ENCODE data around the gene CRELD1. TPM values are rescaled to one million over a fixed set of nuclear protein-coding genes. Genes with fewer than 3 reads are reported as not detected.

The CRELD1 gene
- total RNA-seq, 2 donors from 2014 or later, result 18.8 to 25.3 TPM

DNA sequence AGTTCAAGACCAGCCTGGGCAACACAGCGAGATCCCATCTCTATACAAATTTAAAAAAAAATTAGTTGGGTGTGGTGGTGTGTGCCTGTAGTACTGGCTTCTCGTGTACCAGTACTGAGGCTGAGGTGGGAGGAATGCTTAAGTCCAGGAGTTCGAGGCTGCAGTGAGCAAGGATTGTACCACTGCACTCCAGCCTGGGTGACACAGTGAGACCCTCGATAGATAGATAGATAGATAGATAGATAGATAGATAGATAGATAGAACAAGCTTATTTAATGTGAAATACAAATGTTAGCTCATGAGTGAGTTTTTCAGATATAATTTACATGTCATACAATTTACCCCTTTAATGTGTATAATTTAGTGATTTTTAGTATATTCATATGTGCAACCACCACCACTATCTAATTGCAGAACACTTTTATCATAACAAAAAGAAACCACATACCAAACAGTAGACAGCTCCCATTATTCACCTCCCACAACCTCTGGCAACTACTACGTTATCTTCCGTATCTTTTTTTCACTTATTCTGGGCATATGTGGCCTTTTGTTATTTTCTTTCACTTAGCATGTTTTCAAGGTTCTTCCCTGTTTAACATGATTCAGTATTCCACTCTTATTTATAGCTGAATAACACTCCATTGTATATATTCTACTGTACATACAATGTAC lies 31.7 kb downstream of the CRELD1 start:
- Mint-ChIP-seq H3K4me1 (ENCODE audit: low read depth) (no peaks in the 10 kb centered on the region), H3K27me3 (ENCODE audit: low read depth) (no peaks in the 10 kb centered on the region), H3K36me3 (ENCODE audit: insufficient read depth in 2 of 2) (peaks cover 4 to 17% of the 10 kb centered on the region in 2 donors), H3K27ac (no peak overlapping the region), H3K9me3 (no peaks in the 10 kb centered on the region), H3K4me3 (no peak overlapping the region)
- ATAC-seq (replicated peaks in 1 of 2) (no peak), DNase-seq (no peak)

DNA sequence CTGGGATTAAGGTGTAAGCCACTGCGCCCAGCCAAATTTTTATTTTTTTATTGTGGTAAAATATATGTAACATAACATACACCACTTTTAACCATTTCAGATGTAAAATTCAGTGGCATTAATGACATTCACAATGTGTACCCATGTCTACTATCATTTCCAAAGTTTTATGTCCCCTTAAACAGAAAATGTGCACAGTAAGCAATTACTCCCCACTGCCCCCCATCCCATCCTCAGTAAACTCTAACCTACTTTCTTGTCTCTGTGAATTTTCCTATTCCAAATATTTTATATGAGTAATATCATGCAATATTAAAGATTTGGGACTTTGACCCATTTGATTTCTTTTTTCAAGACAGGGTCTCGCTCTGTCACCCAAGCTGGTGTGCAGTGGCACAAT lies 33.2 kb downstream of the CRELD1 start:
- no peak for ATAC-seq (replicated peaks in 1 of 2)
- Mint-ChIP-seq H3K4me1 (ENCODE audit: low read depth) (no peaks in the 10 kb centered on the region), H3K9me3 (no peaks in the 10 kb centered on the region), H3K27ac (no peak overlapping the region), H3K36me3 (ENCODE audit: insufficient read depth in 2 of 2) (peaks cover 9 to 22% of the 10 kb centered on the region in 2 donors), H3K27me3 (ENCODE audit: low read depth) (no peaks in the 10 kb centered on the region), H3K4me3 (no peak overlapping the region)
- no peak for DNase-seq

GRCh38 chr3:9969632-9970019 lies 36.0 kb downstream of the CRELD1 start:
- Mint-ChIP-seq H3K9me3 (no peaks in the 10 kb centered on the region), H3K36me3 (ENCODE audit: insufficient read depth in 2 of 2) (peaks cover 9 to 30% of the 10 kb centered on the region in 2 donors), H3K27ac (no peak overlapping the region), H3K27me3 (ENCODE audit: low read depth) (no peaks in the 10 kb centered on the region), H3K4me1 (ENCODE audit: low read depth) (no peaks in the 10 kb centered on the region), H3K4me3 (no peak overlapping the region)
- ATAC-seq (replicated peaks in 1 of 2) (no peak), DNase-seq (no peak)

GRCh38 chr3:9970020-9970652 lies 36.5 kb downstream of the CRELD1 start:
- no peaks in the 10 kb centered on the region for H3K9me3 Mint-ChIP-seq
- peaks cover 9 to 30% of the 10 kb centered on the region in 2 donors for H3K36me3 Mint-ChIP-seq (ENCODE audit: insufficient read depth in 2 of 2)
- no peak overlapping the region for H3K4me3 Mint-ChIP-seq

GRCh38 chr3:9976721-9977709 lies 43.4 kb downstream of the CRELD1 start:
- Mint-ChIP-seq H3K4me1 (ENCODE audit: low read depth) (peaks cover 23% of the 10 kb centered on the region), H3K27ac (peak overlapping the region; percentile 90), H3K4me3 (peak overlapping the region; percentile 53 to 79), H3K27me3 (ENCODE audit: low read depth) (no peaks in the 10 kb centered on the region), H3K36me3 (ENCODE audit: insufficient read depth in 2 of 2) (peaks cover 0 to 13% of the 10 kb centered on the region in 2 donors), H3K9me3 (no peaks in the 10 kb centered on the region)
- peak; percentile 98 to 100 for ATAC-seq (replicated peaks in 1 of 2)
- peak; percentile 56 to 58 for DNase-seq

More at GRCh38 chr3:9970020-9970652, 36.5 kb downstream of the CRELD1 start:
- DNase-seq, result no peak
- no peaks in the 10 kb centered on the region for H3K4me1 Mint-ChIP-seq (ENCODE audit: low read depth)
- H3K27ac Mint-ChIP-seq, result no peak overlapping the region
- ATAC-seq (replicated peaks in 1 of 2), result no peak
- H3K27me3 Mint-ChIP-seq (ENCODE audit: low read depth), result no peaks in the 10 kb centered on the region

GRCh38 chr3:9978710-9979305 lies 45.2 kb downstream of the CRELD1 start:
- H3K27ac Mint-ChIP-seq, result peak overlapping the region; percentile 64
- ATAC-seq (replicated peaks in 1 of 2) (no peak), DNase-seq (no peak)
- no peaks in the 10 kb centered on the region for H3K27me3 Mint-ChIP-seq (ENCODE audit: low read depth)
- peaks cover 34% of the 10 kb centered on the region for H3K4me1 Mint-ChIP-seq (ENCODE audit: low read depth)
- H3K9me3 Mint-ChIP-seq, result no peaks in the 10 kb centered on the region
- peaks cover 0 to 11% of the 10 kb centered on the region in 2 donors for H3K36me3 Mint-ChIP-seq (ENCODE audit: insufficient read depth in 2 of 2)
- H3K4me3 Mint-ChIP-seq, result no peak overlapping the region

GRCh38 chr3:9980251-9980650 lies 46.6 kb downstream of the CRELD1 start:
- peak overlapping the region; percentile 28 for H3K27ac Mint-ChIP-seq
- H3K4me3 Mint-ChIP-seq, result no peak overlapping the region
- H3K9me3 Mint-ChIP-seq, result no peaks in the 10 kb centered on the region
- H3K4me1 Mint-ChIP-seq (ENCODE audit: low read depth), result peaks cover 40% of the 10 kb centered on the region
- no peak for ATAC-seq (replicated peaks in 1 of 2)
- H3K36me3 Mint-ChIP-seq (ENCODE audit: insufficient read depth in 2 of 2), result peaks cover 0 to 6% of the 10 kb centered on the region in 2 donors
- H3K27me3 Mint-ChIP-seq (ENCODE audit: low read depth), result no peaks in the 10 kb centered on the region
- DNase-seq, result no peak

GRCh38 chr3:9986230-9986725 lies 52.6 kb downstream of the CRELD1 start:
- Mint-ChIP-seq H3K4me3 (peak overlapping the region; percentile 91 to 99), H3K4me1 (ENCODE audit: low read depth) (peaks cover 31% of the 10 kb centered on the region), H3K27me3 (ENCODE audit: low read depth) (no peaks in the 10 kb centered on the region), H3K9me3 (no peaks in the 10 kb centered on the region), H3K27ac (peak overlapping the region; percentile 99), H3K36me3 (ENCODE audit: insufficient read depth in 2 of 2) (peaks cover 7 to 14% of the 10 kb centered on the region in 2 donors)
- DNase-seq, result no peak
- peak; percentile 49 to 53 for ATAC-seq (replicated peaks in 1 of 2)

DNA sequence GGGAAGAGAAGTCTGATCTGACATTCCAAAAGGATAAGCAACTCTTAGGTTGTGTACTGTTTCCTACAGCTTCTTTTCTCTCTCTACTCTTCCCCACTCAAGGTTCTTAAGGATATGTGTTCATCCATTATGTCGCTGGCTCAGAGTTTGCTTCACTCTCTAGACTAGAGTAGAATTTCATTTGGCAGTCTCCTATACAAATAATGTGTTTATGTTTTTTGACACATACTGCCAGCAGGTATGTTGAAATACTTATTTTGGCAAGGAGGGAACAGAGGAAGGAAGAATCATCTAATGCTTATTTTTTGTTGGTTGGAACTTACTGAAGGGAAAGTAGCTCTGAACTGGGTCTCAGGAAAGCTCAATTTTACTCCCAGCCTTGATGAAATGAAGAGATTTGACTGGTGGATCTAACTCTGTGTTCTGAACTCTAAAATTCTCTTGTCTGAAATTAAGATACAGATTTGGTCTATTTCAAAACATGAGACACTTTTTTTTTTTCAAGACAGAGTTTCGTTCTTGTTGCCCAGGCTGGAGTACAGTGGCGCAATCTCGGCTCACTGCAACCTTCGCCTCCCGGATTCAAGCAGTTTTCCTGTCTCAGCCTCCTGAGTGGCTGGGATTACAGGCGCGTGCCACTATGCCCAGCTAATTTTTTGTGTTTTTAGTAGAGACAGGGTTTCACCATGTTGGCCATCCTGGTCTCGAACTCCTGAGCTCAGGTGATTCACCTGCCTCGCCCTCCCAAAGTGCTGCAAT lies 60.6 kb downstream of the CRELD1 start:
- ATAC-seq (replicated peaks in 1 of 2) (no peak), DNase-seq (no peak)
- Mint-ChIP-seq H3K27ac (no peak overlapping the region), H3K27me3 (ENCODE audit: low read depth) (no peaks in the 10 kb centered on the region), H3K36me3 (ENCODE audit: insufficient read depth in 2 of 2) (peaks cover 2 to 29% of the 10 kb centered on the region in 2 donors), H3K4me1 (ENCODE audit: low read depth) (no peaks in the 10 kb centered on the region), H3K9me3 (no peaks in the 10 kb centered on the region), H3K4me3 (no peak overlapping the region)

Other genes with a start within 250 kb of the CRELD1 start
- under 1 TPM; 0.46 to 0.77 TPM for gene CPNE9, start 230.0 kb upstream of the CRELD1 start, total RNA-seq
- gene BRPF1, start 202.1 kb upstream of the CRELD1 start, total RNA-seq, result 10 to 100 TPM; 34.6 to 42.7 TPM
- gene OGG1, start 183.9 kb upstream of the CRELD1 start, total RNA-seq, result 10 to 100 TPM; 31.0 to 33.4 TPM
- 10 to 100 TPM; 38.6 to 47.4 TPM for gene CAMK1, start 163.9 kb upstream of the CRELD1 start, total RNA-seq
- gene TADA3, start 141.4 kb upstream of the CRELD1 start, total RNA-seq, result 100 to 1,000 TPM; 105 to 112 TPM
- 100 to 1,000 TPM; 168 to 176 TPM for gene ARPC4, start 140.8 kb upstream of the CRELD1 start, total RNA-seq
- 10 to 100 TPM; 63.6 to 75.5 TPM for gene TTLL3, start 123.6 kb upstream of the CRELD1 start, total RNA-seq
- gene RPUSD3, start 89.8 kb upstream of the CRELD1 start, total RNA-seq, result 10 to 100 TPM; 40.1 to 53.7 TPM
- under 1 TPM in 1 of 2 donors, not detected in 1; 0.65 TPM for gene CIDEC, start 53.6 kb upstream of the CRELD1 start, total RNA-seq
- gene JAGN1, start 43.2 kb upstream of the CRELD1 start, total RNA-seq, result 10 to 100 TPM; 34.6 to 39.4 TPM
- gene IL17RE, start 31.0 kb upstream of the CRELD1 start, total RNA-seq, result 1 to 10 TPM in 1 of 2 donors, under 1 TPM in 1; 0.94 to 5.5 TPM
- gene IL17RC, start 16.7 kb upstream of the CRELD1 start, total RNA-seq, result under 1 TPM; 0.41 to 0.93 TPM
- gene PRRT3, start 18.6 kb downstream of the CRELD1 start, total RNA-seq, result 10 to 100 TPM in 1 of 2 donors, 1 to 10 TPM in 1; 7.9 to 14.5 TPM
- gene EMC3, start 53.0 kb downstream of the CRELD1 start, total RNA-seq, result 10 to 100 TPM; 45.3 to 48.7 TPM
- 10 to 100 TPM; 77.2 to 81.2 TPM for gene FANCD2, start 92.6 kb downstream of the CRELD1 start, total RNA-seq
- gene FANCD2OS, start 174.4 kb downstream of the CRELD1 start, total RNA-seq, result not detected
- gene BRK1, start 181.8 kb downstream of the CRELD1 start, total RNA-seq, result 10 to 100 TPM; 89.0 to 89.3 TPM
- 10 to 100 TPM; 61.1 to 61.7 TPM for gene VHL, start 207.9 kb downstream of the CRELD1 start, total RNA-seq
- 10 to 100 TPM in 1 of 2 donors, 1 to 10 TPM in 1; 9.4 to 11.8 TPM for gene IRAK2, start 231.1 kb downstream of the CRELD1 start, total RNA-seq

Measured in activated T-cell treated with anti-CD3 and anti-CD28 coated beads, Interleukin-2, amount 50 U/mL, for 72 hours (primary cell).